Sigmoid colon (tissue), 4 donors: ENCODE data around the gene DNM2.

ENCODE experiments used
- POLR2AphosphoS5 ChIP-seq, 4 donors: sonication (generic); formaldehyde crosslinking; IDR thresholded peaks; one replicate each; pipeline ENCODE4 v1.6.1; 2017; ENCODE audit warnings: antibody characterized with exemption in 4 of 4
- TF ChIP-seq, protein P1 (sequence below), 4 experiments: fragments of 450-650 bp in 3 of 4; fragments of 200-600 bp in 1 of 4; IDR thresholded peaks; one replicate each; pipeline ENCODE4 v1.5.1; 2016 to 2019; ENCODE audit warnings: antibody characterized with exemption in 4 of 4, mild to moderate bottlenecking in 3 of 4, moderate library complexity in 2 of 4

- TF ChIP-seq, protein P1, sequence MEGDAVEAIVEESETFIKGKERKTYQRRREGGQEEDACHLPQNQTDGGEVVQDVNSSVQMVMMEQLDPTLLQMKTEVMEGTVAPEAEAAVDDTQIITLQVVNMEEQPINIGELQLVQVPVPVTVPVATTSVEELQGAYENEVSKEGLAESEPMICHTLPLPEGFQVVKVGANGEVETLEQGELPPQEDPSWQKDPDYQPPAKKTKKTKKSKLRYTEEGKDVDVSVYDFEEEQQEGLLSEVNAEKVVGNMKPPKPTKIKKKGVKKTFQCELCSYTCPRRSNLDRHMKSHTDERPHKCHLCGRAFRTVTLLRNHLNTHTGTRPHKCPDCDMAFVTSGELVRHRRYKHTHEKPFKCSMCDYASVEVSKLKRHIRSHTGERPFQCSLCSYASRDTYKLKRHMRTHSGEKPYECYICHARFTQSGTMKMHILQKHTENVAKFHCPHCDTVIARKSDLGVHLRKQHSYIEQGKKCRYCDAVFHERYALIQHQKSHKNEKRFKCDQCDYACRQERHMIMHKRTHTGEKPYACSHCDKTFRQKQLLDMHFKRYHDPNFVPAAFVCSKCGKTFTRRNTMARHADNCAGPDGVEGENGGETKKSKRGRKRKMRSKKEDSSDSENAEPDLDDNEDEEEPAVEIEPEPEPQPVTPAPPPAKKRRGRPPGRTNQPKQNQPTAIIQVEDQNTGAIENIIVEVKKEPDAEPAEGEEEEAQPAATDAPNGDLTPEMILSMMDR (IDR thresholded peaks at IDR 0.05): no peak
- no peak for TF ChIP-seq POLR2AphosphoS5 (IDR thresholded peaks at IDR 0.05)
Observed at GRCh38 chr19:10863107-10863717, 145.3 kb downstream of the DNM2 start.
